MM.1S (cell line): ENCODE data around the gene SCAPER.

Experiments
- EZH2 ChIP-seq: fragments of 300-600 bp; sonication (generic); optimal IDR thresholded peaks from 2 replicates; pipeline ENCODE3; 2017; ENCODE audit warnings: low read depth, mild to moderate bottlenecking, antibody characterized with exemption, low read length, mixed read lengths
- EZH2phosphoT487 ChIP-seq: fragments of 300-600 bp; sonication (generic); IDR thresholded peaks from 2 replicates; pipeline ENCODE4 v1.6.1; 2018; ENCODE audit warnings: antibody characterized with exemption, low read length
- TF ChIP-seq, protein P1 (sequence below): fragments of 300-600 bp; sonication (generic); IDR thresholded peaks from 2 replicates; pipeline ENCODE4 v1.5.1; 2016; ENCODE audit warnings: antibody characterized with exemption, low read length, mixed read lengths

DNA sequence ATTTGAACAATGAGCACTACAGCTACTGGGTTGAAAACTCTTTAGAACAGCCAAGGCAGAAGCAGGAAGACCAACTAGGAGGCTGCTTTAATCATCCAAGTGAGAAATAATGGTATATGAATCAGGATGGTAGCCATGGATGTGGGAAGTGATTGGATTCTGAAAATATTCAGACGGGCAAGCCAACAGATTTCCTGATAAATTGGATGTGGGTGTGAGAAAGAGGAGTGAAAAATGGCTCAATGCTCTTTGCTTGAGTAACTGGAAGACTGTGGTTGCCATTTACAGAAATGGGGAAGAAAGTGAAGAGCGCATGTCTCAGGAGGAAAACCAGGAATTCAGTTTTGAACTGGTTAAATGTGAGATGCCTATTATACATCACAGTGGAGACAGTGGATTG, 518.2 kb downstream of the SCAPER start:
- TF ChIP-seq, protein P1, sequence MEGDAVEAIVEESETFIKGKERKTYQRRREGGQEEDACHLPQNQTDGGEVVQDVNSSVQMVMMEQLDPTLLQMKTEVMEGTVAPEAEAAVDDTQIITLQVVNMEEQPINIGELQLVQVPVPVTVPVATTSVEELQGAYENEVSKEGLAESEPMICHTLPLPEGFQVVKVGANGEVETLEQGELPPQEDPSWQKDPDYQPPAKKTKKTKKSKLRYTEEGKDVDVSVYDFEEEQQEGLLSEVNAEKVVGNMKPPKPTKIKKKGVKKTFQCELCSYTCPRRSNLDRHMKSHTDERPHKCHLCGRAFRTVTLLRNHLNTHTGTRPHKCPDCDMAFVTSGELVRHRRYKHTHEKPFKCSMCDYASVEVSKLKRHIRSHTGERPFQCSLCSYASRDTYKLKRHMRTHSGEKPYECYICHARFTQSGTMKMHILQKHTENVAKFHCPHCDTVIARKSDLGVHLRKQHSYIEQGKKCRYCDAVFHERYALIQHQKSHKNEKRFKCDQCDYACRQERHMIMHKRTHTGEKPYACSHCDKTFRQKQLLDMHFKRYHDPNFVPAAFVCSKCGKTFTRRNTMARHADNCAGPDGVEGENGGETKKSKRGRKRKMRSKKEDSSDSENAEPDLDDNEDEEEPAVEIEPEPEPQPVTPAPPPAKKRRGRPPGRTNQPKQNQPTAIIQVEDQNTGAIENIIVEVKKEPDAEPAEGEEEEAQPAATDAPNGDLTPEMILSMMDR: no peak
- TF ChIP-seq EZH2phosphoT487: no peak
- TF ChIP-seq EZH2: no peak
